ENCODE measurements around the gene HPGD.
"Not testable (repeated sequence)": the region's sequence is repeated elsewhere in the genome, so short reads cannot be mapped to it uniquely, and the experiment has no call there.

Gene HPGD

GRCh38 chr4:174526731-174527130, 4.4 kb upstream of the HPGD start:
- no peak for DNase-seq (ENCODE audit: low spot score)

- no peak for DNase-seq (ENCODE audit: low spot score)
Measured at GRCh38 chr4:174524242-174524641, 2.0 kb upstream of the HPGD start.

- peak; percentile 1 for DNase-seq (ENCODE audit: low spot score)
Measured at GRCh38 chr4:174523025-174523693, 871 bp upstream of the HPGD start.

GRCh38 chr4:174521800-174522182, 497 bp downstream of the HPGD start:
- DNase-seq (ENCODE audit: low spot score): no peak

- no peak for DNase-seq (ENCODE audit: low spot score)
Measured at GRCh38 chr4:174520660-174521059, 1.6 kb downstream of the HPGD start.

GRCh38 chr4:174517502-174518445, 4.5 kb downstream of the HPGD start:
- no peak for DNase-seq (ENCODE audit: low spot score)

- DNase-seq (ENCODE audit: low spot score): no peak
Measured at GRCh38 chr4:174516794-174517193, 5.5 kb downstream of the HPGD start.

GRCh38 chr4:174516345-174516744, 5.9 kb downstream of the HPGD start:
- no peak for DNase-seq (ENCODE audit: low spot score)

- DNase-seq (ENCODE audit: low spot score): no peak
Measured at GRCh38 chr4:174512745-174513144, 9.5 kb downstream of the HPGD start.

GRCh38 chr4:174505892-174506291, 16.4 kb downstream of the HPGD start:
- DNase-seq (ENCODE audit: low spot score): no peak

- no peak for DNase-seq (ENCODE audit: low spot score)
Measured at GRCh38 chr4:174505007-174505406, 17.3 kb downstream of the HPGD start.

GRCh38 chr4:174503079-174503715, 19.1 kb downstream of the HPGD start:
- no peak for DNase-seq (ENCODE audit: low spot score)

GRCh38 chr4:174496631-174497432, 25.5 kb downstream of the HPGD start:
- no peak for DNase-seq (ENCODE audit: low spot score)

- DNase-seq (ENCODE audit: low spot score): no peak
Measured at GRCh38 chr4:174495626-174496025, 26.7 kb downstream of the HPGD start.

GRCh38 chr4:174494726-174495125, 27.6 kb downstream of the HPGD start:
- no peak for DNase-seq (ENCODE audit: low spot score)

- DNase-seq (ENCODE audit: low spot score): no peak
Measured at GRCh38 chr4:174494146-174494545, 28.1 kb downstream of the HPGD start.

GRCh38 chr4:174490451-174490961, 31.8 kb downstream of the HPGD start:
- no peak for DNase-seq (ENCODE audit: low spot score)

- not testable (repeated sequence) for DNase-seq (ENCODE audit: low spot score)
Measured at GRCh38 chr4:174488368-174488767, 33.9 kb downstream of the HPGD start.

- DNase-seq (ENCODE audit: low spot score): no peak
Measured at GRCh38 chr4:174485025-174485424, 37.3 kb downstream of the HPGD start.

GRCh38 chr4:174483792-174484191, 38.5 kb downstream of the HPGD start:
- DNase-seq (ENCODE audit: low spot score): no peak

GRCh38 chr4:174479140-174479539, 43.1 kb downstream of the HPGD start:
- DNase-seq (ENCODE audit: low spot score): no peak

GRCh38 chr4:174475528-174475927, 46.8 kb downstream of the HPGD start:
- no peak for DNase-seq (ENCODE audit: low spot score)

Measured in globus pallidus (tissue), 1 donor.